HCT116 (cell line): ENCODE measurements around the gene TENT4A. TPM values are rescaled to one million over a fixed set of nuclear protein-coding genes. Genes with fewer than 3 reads are reported as not detected.

Source experiments
- ATAC-seq: fragments of 200-7000 bp; cut with Tn5 transposase; 2 replicates; pipeline ENCODE4 v1.9.1; 2020; ENCODE audit warnings: mild to moderate bottlenecking, moderate library complexity
- BruUV-seq: library from RNA; stranded (reverse); fragments of 400-500 nt; replicated peaks from 2 replicates; lab custom pipeline; 2021; lab: Mats Ljungman, UMichigan
- CTCF ChIA-PET: fragments of 300-600 bp; sonication (Branson Sonifier 250); formaldehyde crosslinking; loops from one replicate; lab custom pipeline; 2021; ENCODE audit warnings: antibody characterized with exemption; lab: Charles Lee
- POLR2A ChIA-PET: fragments of 300-600, 350-600 bp; sonication (Branson Sonifier 250); formaldehyde crosslinking; loops from one replicate; lab custom pipeline; 2021; ENCODE audit warnings: antibody characterized with exemption; lab: Charles Lee
- RAD21 ChIA-PET, 2 experiments: fragments of 300-600 bp; sonication (Branson Sonifier 250); formaldehyde crosslinking; loops; one replicate each; lab custom pipeline; 2023; ENCODE audit warnings: low total read pairs in 2 of 2; ENCODE audit not compliant: uncharacterized antibody in 2 of 2, unreplicated experiment in 2 of 2, low non-redundant PET in 1 of 2; lab: Charles Lee
- DNase-seq: peaks from one replicate; pipeline ENCODE4 v3.0.0-alpha.2; 2010; ENCODE audit warnings: low read depth, low spot score
- H2AFZ ChIP-seq: fragments of 200-600 bp; shearing (Covaris generic), sonication (generic); 2 replicates; pipeline ENCODE4 v1.6.1; 2017; ENCODE audit warnings: low read depth, mixed run types, mixed read lengths, antibody characterized with exemption, low read length; ENCODE audit not compliant: poor library complexity, severe bottlenecking
- H3K27ac ChIP-seq: 2 replicates; pipeline ENCODE4 v1.5.1; 2012; ENCODE audit warnings: low read depth, low read length
- H3K27me3 ChIP-seq: fragments of 200-600 bp; sonication (generic); 2 replicates; pipeline ENCODE4 v1.6.1; 2016; ENCODE audit warnings: mixed run types, low read length, mixed read lengths; ENCODE audit not compliant: insufficient read depth
- H3K36me3 ChIP-seq, 2 experiments: fragments of 200-500 bp in 1 of 2; fragments of 200-600 bp in 1 of 2; sonication (Bioruptor generic) in 1 of 2; sonication (generic) in 1 of 2; 2 replicates each; pipeline versions ENCODE4 v1.5.1 to v1.6.1; 2014 to 2016; ENCODE audit warnings: low read length in 2 of 2, inconsistent platforms in 1 of 2, mixed read lengths in 1 of 2, mixed run types in 1 of 2; ENCODE audit not compliant: insufficient read depth in 2 of 2, control insufficient read depth in 1 of 2
- H3K4me1 ChIP-seq, 2 experiments: fragments of 200-600 bp in 1 of 2; sonication (generic) in 1 of 2; 2 replicates each; pipeline versions ENCODE4 v1.5.1 to v1.6.1; 2012 to 2017; ENCODE audit warnings: low read length in 2 of 2, inconsistent platforms in 1 of 2, mild to moderate bottlenecking in 1 of 2, mixed read lengths in 1 of 2, mixed run types in 1 of 2, moderate library complexity in 1 of 2; ENCODE audit not compliant: insufficient read depth in 2 of 2, control insufficient read depth in 1 of 2
- H3K4me2 ChIP-seq: fragments of 200-600 bp; sonication (generic); 2 replicates; pipeline ENCODE4 v1.6.1; 2017; ENCODE audit warnings: mixed run types, low read length, mixed read lengths
- H3K4me3 ChIP-seq, 2 experiments: fragments of 200-600 bp in 1 of 2; sonication (generic) in 1 of 2; replicated peaks in 1 of 2; 2 replicates each; pipeline ENCODE4 v1.5.1; 2011 to 2016; ENCODE audit warnings: low read length in 2 of 2, control low read depth in 1 of 2, low read depth in 1 of 2, mild to moderate bottlenecking in 1 of 2, mixed read lengths in 1 of 2, mixed run types in 1 of 2
- H3K79me2 ChIP-seq: fragments of 200-600 bp; sonication (generic); 2 replicates; pipeline ENCODE4 v1.6.1; 2017; ENCODE audit warnings: mild to moderate bottlenecking, mixed run types, low read length, moderate library complexity, mixed read lengths; ENCODE audit not compliant: insufficient read depth
- H3K9ac ChIP-seq: fragments of 200-600 bp; sonication (generic); 2 replicates; pipeline ENCODE4 v1.6.1; 2016; ENCODE audit warnings: low read length, mixed read lengths
- H3K9me2 ChIP-seq: fragments of 200-600 bp; sonication (generic), shearing (Covaris generic); 2 replicates; pipeline ENCODE4 v1.6.1; 2017; ENCODE audit warnings: mixed run types, mild to moderate bottlenecking, moderate library complexity; ENCODE audit not compliant: insufficient read depth
- H3K9me3 ChIP-seq, 2 experiments: fragments of 200-500 bp in 1 of 2; fragments of 200-600 bp in 1 of 2; sonication (Bioruptor generic) in 1 of 2; sonication (generic) in 1 of 2; 2 replicates each; pipeline ENCODE4 v1.6.1; 2014 to 2017; ENCODE audit warnings: low read length in 2 of 2, mixed read lengths in 2 of 2, inconsistent platforms in 1 of 2, low read depth in 1 of 2, mild to moderate bottlenecking in 1 of 2, mixed run types in 1 of 2, moderate library complexity in 1 of 2; ENCODE audit not compliant: control insufficient read depth in 1 of 2, insufficient read depth in 1 of 2
- H4K20me1 ChIP-seq: fragments of 200-600 bp; sonication (generic), shearing (Covaris generic); 2 replicates; pipeline ENCODE4 v1.6.1; 2017; ENCODE audit warnings: mixed run types, mild to moderate bottlenecking, moderate library complexity; ENCODE audit not compliant: insufficient read depth
- ATF3 ChIP-seq: IDR thresholded peaks from 2 replicates; pipeline ENCODE4 v1.6.1; 2012
- CBX3 ChIP-seq: IDR thresholded peaks from 2 replicates; pipeline ENCODE4 v1.6.1; 2012; ENCODE audit warnings: low read depth
- CEBPB ChIP-seq: IDR thresholded peaks from 2 replicates; pipeline ENCODE4 v1.6.1; 2012; ENCODE audit warnings: low read depth
- EGR1 ChIP-seq: IDR thresholded peaks from 2 replicates; pipeline ENCODE4 v1.6.1; 2012; ENCODE audit warnings: low read depth
- ELF1 ChIP-seq: IDR thresholded peaks from 2 replicates; pipeline ENCODE4 v1.6.1; 2012; ENCODE audit warnings: low read depth, borderline replicate concordance
- EZH2 ChIP-seq: fragments of 200-600 bp; sonication (generic); IDR thresholded peaks from 2 replicates; pipeline ENCODE4 v1.6.1; 2017; ENCODE audit warnings: antibody characterized with exemption, mixed run types
- FOSL1 ChIP-seq: IDR thresholded peaks from 2 replicates; pipeline ENCODE4 v1.6.1; 2012; ENCODE audit warnings: low read depth
- JUND ChIP-seq: IDR thresholded peaks from 2 replicates; pipeline ENCODE4 v1.6.1; 2012
- MAX ChIP-seq: IDR thresholded peaks from 2 replicates; pipeline ENCODE4 v1.6.1; 2012
- POLR2A ChIP-seq: IDR thresholded peaks from 2 replicates; pipeline ENCODE4 v1.7.0; 2011; ENCODE audit warnings: borderline replicate concordance; ENCODE audit not compliant: insufficient read depth, insufficient read length; ENCODE audit errors: extremely low read depth
- RAD21 ChIP-seq: IDR thresholded peaks from 2 replicates; pipeline ENCODE4 v1.6.1; 2012; ENCODE audit warnings: low read depth, mild to moderate bottlenecking
- REST ChIP-seq: IDR thresholded peaks from 2 replicates; pipeline ENCODE4 v1.6.1; 2012; ENCODE audit warnings: low read depth
- SIN3A ChIP-seq: IDR thresholded peaks from 2 replicates; pipeline ENCODE4 v1.6.1; 2012; ENCODE audit warnings: low read depth
- SP1 ChIP-seq: IDR thresholded peaks from 2 replicates; pipeline ENCODE4 v1.6.1; 2012; ENCODE audit warnings: low read depth
- SRF ChIP-seq: IDR thresholded peaks from 2 replicates; pipeline ENCODE4 v1.6.1; 2012; ENCODE audit warnings: low read depth
- TCF7L2 ChIP-seq: IDR thresholded peaks from 2 replicates; pipeline ENCODE4 v1.7.0; 2011; ENCODE audit warnings: borderline replicate concordance, inconsistent platforms; ENCODE audit not compliant: insufficient read depth, insufficient read length; ENCODE audit errors: extremely low read depth
- YY1 ChIP-seq: IDR thresholded peaks from 2 replicates; pipeline ENCODE4 v1.6.1; 2011; ENCODE audit warnings: low read length, low read depth, moderate library complexity, mild to moderate bottlenecking; ENCODE audit not compliant: insufficient replicate concordance; ENCODE audit errors: extremely low read depth
- ZBTB33 ChIP-seq: IDR thresholded peaks from 2 replicates; pipeline ENCODE4 v1.6.1; 2011; ENCODE audit warnings: mild to moderate bottlenecking, low read length, moderate library complexity; ENCODE audit not compliant: insufficient replicate concordance; ENCODE audit errors: extremely low read depth
- ZFX ChIP-seq: fragments of 450-650 bp; IDR thresholded peaks from 2 replicates; pipeline ENCODE4 v1.6.1; 2017
- ZNF274 ChIP-seq: fragments of 200-500 bp; sonication (Bioruptor generic); IDR thresholded peaks from 2 replicates; pipeline ENCODE4 v1.6.1; 2014; ENCODE audit warnings: mild to moderate bottlenecking, low read depth, low read length, inconsistent platforms
- intact Hi-C: fragments of 100-400 bp; cut with micrococcal nuclease; formaldehyde crosslinking; loops from 2 replicates; pipeline ENCODE4 v1.10.0; 2022
- total RNA-seq: library from RNA; stranded (reverse); gene quantifications from one replicate; pipeline ENCODE4 v1.2.1, GENCODE V29; 2021; ENCODE audit not compliant: unreplicated experiment

The TENT4A gene
- total RNA-seq, 1 experiment from 2014 or later: 39.8 TPM

GRCh38 chr5:6726006-6726405 lies 12.8 kb downstream of the TENT4A start:
- Histone ChIP-seq H3K4me2 (no peak overlapping the region), H3K9me3 (no peaks in the 10 kb centered on the region), H2AFZ (no peak overlapping the region), H4K20me1 (peaks cover 8% of the 10 kb centered on the region; the same call in 1 of the 2 replicates), H3K27me3 (no peaks in the 10 kb centered on the region), H3K4me1 (no peaks in the 10 kb centered on the region), H3K36me3 (peaks cover 3 to 13% of the 10 kb centered on the region in 2 experiments; a peak in 3 of 4 replicates), H3K9me2 (no peaks in the 10 kb centered on the region), H3K4me3 (no peak overlapping the region), H3K9ac (no peak overlapping the region), H3K79me2 (peaks cover 99% of the 10 kb centered on the region), H3K27ac (no peak overlapping the region)
- ATAC-seq: no peak
- DNase-seq: no peak
- RAD21 ChIA-PET: no interaction called here
- intact Hi-C loops: no loop called here
- no TSS peak for BruUV-seq
- TF ChIP-seq FOSL1: no peak
- no peak for TF ChIP-seq SP1
- no peak for TF ChIP-seq EZH2
- TF ChIP-seq MAX: no peak
- TF ChIP-seq JUND: no peak
- TF ChIP-seq TCF7L2: no peak
- TF ChIP-seq RAD21: no peak
- TF ChIP-seq SRF: no peak
- TF ChIP-seq POLR2A: no peak
- TF ChIP-seq ELF1: no peak
- TF ChIP-seq YY1: no peak
- TF ChIP-seq ZNF274: no peak
- no peak for TF ChIP-seq SIN3A
- no peak for TF ChIP-seq CEBPB
- no peak for TF ChIP-seq ATF3
- TF ChIP-seq CBX3: no peak
- TF ChIP-seq ZBTB33: no peak
- TF ChIP-seq REST: no peak
- no peak for TF ChIP-seq ZFX
- TF ChIP-seq EGR1: no peak
- POLR2A ChIA-PET: no interaction called here
- CTCF ChIA-PET: no interaction called here
